Activated CD8-positive, alpha-beta memory T cell treated with anti-CD3 and anti-CD28 coated beads, Interleukin-2, amount 10 ng/mL, durations not matched to agents 7 days and 5 days (primary cell): ENCODE results near the gene SLC12A5. TPM values are rescaled to one million over a fixed set of nuclear protein-coding genes. Genes with fewer than 3 reads are reported as not detected.

ENCODE experiments used
- ATAC-seq: fragments of 150-1000 bp; cut with Tn5 transposase; one replicate; pipeline ENCODE4 v1.10.0; 2021; ENCODE audit warnings: moderate library complexity
- CTCF ChIA-PET: fragments of 350-600 bp; sonication (Branson Sonifier 250); formaldehyde crosslinking; loops from one replicate; lab custom pipeline; 2021; ENCODE audit warnings: antibody characterized with exemption; lab: Charles Lee
- DNase-seq: peaks from one replicate; pipeline ENCODE4 v3.0.0-alpha.2; 2020
- H3K27ac Mint-ChIP-seq: one replicate; pipeline ENCODE4 v1.8.0; 2021; ENCODE audit warnings: mild to moderate bottlenecking, mixed read lengths
- H3K27me3 Mint-ChIP-seq: one replicate; pipeline ENCODE4 v1.8.0; 2021; ENCODE audit warnings: mixed read lengths
- H3K36me3 Mint-ChIP-seq: one replicate; pipeline ENCODE4 v1.8.0; 2021; ENCODE audit warnings: mild to moderate bottlenecking, mixed read lengths
- H3K4me1 Mint-ChIP-seq: one replicate; pipeline ENCODE4 v1.8.0; 2021; ENCODE audit warnings: mixed read lengths
- H3K4me3 Mint-ChIP-seq: one replicate; pipeline ENCODE4 v1.8.0; 2021; ENCODE audit warnings: mild to moderate bottlenecking, moderate library complexity, mixed read lengths
- H3K9me3 Mint-ChIP-seq: one replicate; pipeline ENCODE4 v1.8.0; 2022; ENCODE audit warnings: low read depth, mixed read lengths
- total RNA-seq, 2 experiments: library from RNA; stranded (reverse); gene quantifications; one replicate each; pipeline ENCODE4 v1.2.3, GENCODE V29; 2021

SLC12A5 gene
- total RNA-seq, 2 experiments from 2014 or later = 1.7 to 2.0 TPM

- ATAC-seq (no peak), DNase-seq (no peak)
- no peak overlapping the region for H3K4me3 Mint-ChIP-seq
- H3K4me1 Mint-ChIP-seq = peaks cover 3% of the 10 kb centered on the region
- no peak overlapping the region for H3K27ac Mint-ChIP-seq
- CTCF ChIA-PET = no interaction called here
- no peaks in the 10 kb centered on the region for H3K9me3 Mint-ChIP-seq
- no peaks in the 10 kb centered on the region for H3K36me3 Mint-ChIP-seq
- H3K27me3 Mint-ChIP-seq = peaks cover 23% of the 10 kb centered on the region
Observed at GRCh38 chr20:46053416-46053815, 24.4 kb downstream of the SLC12A5 start.

- peaks cover 1% of the 10 kb centered on the region for H3K36me3 Mint-ChIP-seq
- CTCF ChIA-PET = no interaction called here
- no peak overlapping the region for H3K4me3 Mint-ChIP-seq
- H3K27me3 Mint-ChIP-seq = peaks cover 29% of the 10 kb centered on the region
- no peaks in the 10 kb centered on the region for H3K9me3 Mint-ChIP-seq
- no peak for DNase-seq
- peaks cover 7% of the 10 kb centered on the region for H3K4me1 Mint-ChIP-seq
- H3K27ac Mint-ChIP-seq = no peak overlapping the region
- ATAC-seq = no peak
Observed at GRCh38 chr20:46054606-46055005, 25.6 kb downstream of the SLC12A5 start.

DNA sequence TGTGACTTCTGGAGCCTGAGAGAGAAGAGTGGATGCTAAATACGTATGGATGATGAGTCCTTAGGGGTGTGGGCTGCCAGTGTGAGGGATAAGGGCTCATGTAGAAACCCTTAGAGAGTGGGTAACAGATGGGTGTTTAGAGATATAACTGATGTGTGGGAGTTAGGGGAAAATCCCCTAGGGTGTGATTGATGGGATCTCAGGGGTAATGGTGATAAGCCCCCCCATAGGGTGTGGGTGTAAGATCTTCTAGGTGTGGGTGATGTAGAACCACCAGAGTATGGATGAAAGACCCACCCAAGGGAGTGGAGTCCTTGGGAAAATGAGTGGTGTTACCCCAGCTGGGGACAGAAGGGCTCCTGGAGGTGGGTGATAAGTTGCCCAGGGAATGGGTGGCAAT is 26.3 kb downstream of the SLC12A5 start:
- CTCF ChIA-PET = no interaction called here
- DNase-seq (no peak), ATAC-seq (no peak)
- Mint-ChIP-seq H3K27me3 (peaks cover 29% of the 10 kb centered on the region), H3K36me3 (peaks cover 4% of the 10 kb centered on the region), H3K27ac (no peak overlapping the region), H3K4me1 (peaks cover 11% of the 10 kb centered on the region), H3K9me3 (no peaks in the 10 kb centered on the region), H3K4me3 (no peak overlapping the region)

GRCh38 chr20:46056027-46056833 is 27.2 kb downstream of the SLC12A5 start:
- DNase-seq (no peak), ATAC-seq (no peak)
- peaks cover 11% of the 10 kb centered on the region for H3K36me3 Mint-ChIP-seq
- H3K27me3 Mint-ChIP-seq = peaks cover 29% of the 10 kb centered on the region
- CTCF ChIA-PET = interaction anchor here (3.0 kb wide), 1 partner anchor 34 kb away, joined by 9 read pairs; no protein-coding TSS in a partner anchor
- no peak overlapping the region for H3K4me3 Mint-ChIP-seq
- H3K9me3 Mint-ChIP-seq = no peaks in the 10 kb centered on the region
- no peak overlapping the region for H3K27ac Mint-ChIP-seq
- peaks cover 20% of the 10 kb centered on the region for H3K4me1 Mint-ChIP-seq

DNA sequence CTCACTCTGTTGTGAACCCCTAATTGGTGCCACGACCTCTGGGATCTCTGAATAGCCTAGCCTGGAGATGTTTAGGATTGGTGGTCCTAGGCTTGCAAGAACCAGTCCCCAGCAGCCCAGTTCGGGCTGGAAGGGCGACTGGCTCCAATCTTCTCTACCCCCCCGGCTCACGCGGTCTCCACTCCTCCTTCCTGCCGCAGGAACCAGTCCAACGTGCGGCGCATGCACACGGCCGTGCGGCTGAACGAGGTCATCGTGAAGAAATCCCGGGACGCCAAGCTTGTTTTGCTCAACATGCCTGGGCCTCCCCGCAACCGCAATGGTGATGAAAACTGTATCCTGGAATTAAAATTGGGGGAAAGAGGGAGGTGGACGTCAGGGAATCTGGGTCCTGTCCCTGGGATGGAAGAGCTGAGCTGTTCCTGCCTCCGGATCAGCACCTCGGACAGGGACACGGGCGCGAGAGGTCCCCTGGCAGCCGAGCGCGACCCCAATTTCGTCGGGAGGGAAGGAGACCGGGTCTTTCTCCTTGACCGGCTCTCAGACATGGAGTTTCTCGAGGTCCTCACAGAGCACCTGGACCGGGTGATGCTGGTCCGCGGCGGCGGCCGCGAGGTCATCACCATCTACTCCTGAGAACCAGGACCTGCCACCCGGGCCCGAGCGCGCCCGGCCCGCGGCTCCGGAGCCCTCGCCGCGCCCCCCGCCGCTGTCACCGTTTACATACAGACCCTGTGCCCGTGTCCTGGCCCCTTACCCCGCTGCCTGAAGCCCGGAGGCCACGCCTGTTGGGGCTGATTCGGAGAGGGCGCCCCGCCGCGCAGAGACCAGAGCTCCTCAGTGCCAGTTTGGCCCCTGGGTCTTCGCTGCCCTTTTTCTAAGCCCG is 28.2 kb downstream of the SLC12A5 start:
- no peak overlapping the region for H3K4me3 Mint-ChIP-seq
- peaks cover 29% of the 10 kb centered on the region for H3K27me3 Mint-ChIP-seq
- no peak for ATAC-seq
- H3K27ac Mint-ChIP-seq = no peak overlapping the region
- peaks cover 30% of the 10 kb centered on the region for H3K4me1 Mint-ChIP-seq
- CTCF ChIA-PET = interaction anchor here (0.9 to 3.0 kb wide), 3 partner anchors 11 to 35 kb away, joined by 3 to 9 read pairs (median 4); no protein-coding TSS in a partner anchor
- no peaks in the 10 kb centered on the region for H3K9me3 Mint-ChIP-seq
- H3K36me3 Mint-ChIP-seq = peaks cover 21% of the 10 kb centered on the region
- peak; percentile 43 for DNase-seq

- Mint-ChIP-seq H3K9me3 (no peaks in the 10 kb centered on the region), H3K4me1 (peaks cover 30% of the 10 kb centered on the region), H3K27me3 (peaks cover 29% of the 10 kb centered on the region), H3K27ac (no peak overlapping the region), H3K4me3 (no peak overlapping the region), H3K36me3 (peaks cover 29% of the 10 kb centered on the region)
- CTCF ChIA-PET = interaction anchor here (0.6 to 3.0 kb wide), 5 partner anchors 10 to 75 kb away, joined by 3 to 9 read pairs (median 3); no protein-coding TSS in a partner anchor
- ATAC-seq (no peak), DNase-seq (peak; percentile 36)
Observed at GRCh38 chr20:46057856-46058598, 29.0 kb downstream of the SLC12A5 start.

- Mint-ChIP-seq H3K36me3 (peaks cover 35% of the 10 kb centered on the region), H3K27me3 (peaks cover 29% of the 10 kb centered on the region), H3K9me3 (no peaks in the 10 kb centered on the region), H3K27ac (no peak overlapping the region), H3K4me1 (peaks cover 36% of the 10 kb centered on the region), H3K4me3 (no peak overlapping the region)
- ATAC-seq = no peak
- CTCF ChIA-PET = interaction anchor here (0.6 to 3.0 kb wide), 6 partner anchors 10 to 74 kb away, joined by 3 to 9 read pairs (median 4); no protein-coding TSS in a partner anchor
- DNase-seq = peak; percentile 18
Observed at GRCh38 chr20:46058599-46059281, 29.7 kb downstream of the SLC12A5 start.

GRCh38 chr20:46060301-46060881 is 31.4 kb downstream of the SLC12A5 start:
- Mint-ChIP-seq H3K4me3 (no peak overlapping the region), H3K27ac (peak overlapping the region; percentile 63), H3K4me1 (peaks cover 45% of the 10 kb centered on the region), H3K36me3 (peaks cover 50% of the 10 kb centered on the region), H3K9me3 (no peaks in the 10 kb centered on the region), H3K27me3 (peaks cover 26% of the 10 kb centered on the region)
- CTCF ChIA-PET = interaction anchor here (1.0 to 2.7 kb wide), 3 partner anchors 28 to 49 kb away, joined by 3 to 9 read pairs (median 6); no protein-coding TSS in a partner anchor
- DNase-seq (peak; percentile 43), ATAC-seq (peak; percentile 21)

- Mint-ChIP-seq H3K27ac (peak overlapping the region; percentile 70), H3K36me3 (peaks cover 54% of the 10 kb centered on the region), H3K27me3 (peaks cover 20% of the 10 kb centered on the region), H3K4me1 (peaks cover 45% of the 10 kb centered on the region), H3K9me3 (no peaks in the 10 kb centered on the region), H3K4me3 (no peak overlapping the region)
- CTCF ChIA-PET = interaction anchor here (1.0 to 2.7 kb wide), 4 partner anchors 17 to 49 kb away, joined by 3 to 9 read pairs (median 4); no protein-coding TSS in a partner anchor
- DNase-seq (peak; percentile 25), ATAC-seq (no peak)
Observed at GRCh38 chr20:46060975-46061374, 32.0 kb downstream of the SLC12A5 start.

GRCh38 chr20:46062151-46062550 is 33.1 kb downstream of the SLC12A5 start:
- Mint-ChIP-seq H3K4me3 (no peak overlapping the region), H3K36me3 (peaks cover 63% of the 10 kb centered on the region), H3K27ac (no peak overlapping the region), H3K4me1 (peaks cover 45% of the 10 kb centered on the region), H3K9me3 (no peaks in the 10 kb centered on the region), H3K27me3 (peaks cover 13% of the 10 kb centered on the region)
- peak; percentile 1 for DNase-seq
- no peak for ATAC-seq
- CTCF ChIA-PET = interaction anchor here (1.3 kb wide), 1 partner anchor 16 kb away, joined by 3 read pairs; no protein-coding TSS in a partner anchor

GRCh38 chr20:46062621-46063020 is 33.6 kb downstream of the SLC12A5 start:
- ATAC-seq = no peak
- CTCF ChIA-PET = no interaction called here
- H3K4me3 Mint-ChIP-seq = no peak overlapping the region
- peaks cover 63% of the 10 kb centered on the region for H3K36me3 Mint-ChIP-seq
- peak; percentile 38 for DNase-seq
- peaks cover 45% of the 10 kb centered on the region for H3K4me1 Mint-ChIP-seq
- no peaks in the 10 kb centered on the region for H3K9me3 Mint-ChIP-seq
- no peak overlapping the region for H3K27ac Mint-ChIP-seq
- H3K27me3 Mint-ChIP-seq = peaks cover 11% of the 10 kb centered on the region

DNA sequence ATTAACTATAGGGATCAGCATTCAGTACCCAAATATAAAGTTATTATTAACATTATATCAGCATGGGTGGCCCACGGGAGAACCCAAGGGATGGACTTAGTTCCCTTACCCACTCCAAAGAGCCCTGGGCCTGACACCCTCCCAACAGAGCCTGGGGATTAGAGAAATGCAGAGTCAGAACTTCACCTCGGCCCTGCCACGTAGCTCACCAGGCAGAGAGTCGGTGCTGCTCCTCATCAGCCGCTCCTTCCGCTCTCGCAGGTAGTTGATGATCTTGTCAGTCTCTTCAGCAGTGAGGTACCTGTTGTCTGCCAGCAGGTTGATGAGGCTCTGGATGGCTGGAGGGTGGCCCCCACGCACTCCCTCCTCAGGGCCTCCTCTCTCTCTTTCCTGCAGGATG is 34.1 kb downstream of the SLC12A5 start:
- peak; percentile 37 for DNase-seq
- CTCF ChIA-PET = no interaction called here
- Mint-ChIP-seq H3K4me3 (no peak overlapping the region), H3K36me3 (peaks cover 64% of the 10 kb centered on the region), H3K27ac (peak overlapping the region; percentile 13), H3K27me3 (peaks cover 9% of the 10 kb centered on the region), H3K4me1 (peaks cover 44% of the 10 kb centered on the region), H3K9me3 (no peaks in the 10 kb centered on the region)
- no peak for ATAC-seq
